HEK293 (cell line): ENCODE data around the gene PIM3.

Experiments
- KLF1 ChIP-seq: fragments of 450-650 bp; formaldehyde crosslinking; IDR thresholded peaks from 2 replicates; pipeline ENCODE4 v1.5.1; 2016; ENCODE audit warnings: missing biosample characterization, missing genetic modification characterization
- YY1 ChIP-seq: fragments of 450-650 bp; formaldehyde crosslinking; IDR thresholded peaks from 2 replicates; pipeline ENCODE4 v1.5.1; 2018; ENCODE audit warnings: missing biosample characterization, missing genetic modification characterization
- ZIC2 ChIP-seq: fragments of 450-650 bp; formaldehyde crosslinking; IDR thresholded peaks from 2 replicates; pipeline ENCODE4 v1.5.1; 2016; ENCODE audit warnings: missing biosample characterization, missing genetic modification characterization
- ZNF16 ChIP-seq: fragments of 450-650 bp; formaldehyde crosslinking; IDR thresholded peaks from 2 replicates; pipeline ENCODE4 v1.5.1; 2016; ENCODE audit warnings: low read depth, missing biosample characterization, missing genetic modification characterization
- ZNF473 ChIP-seq: fragments of 450-650 bp; formaldehyde crosslinking; IDR thresholded peaks from 2 replicates; pipeline ENCODE4 v1.5.1; 2017; ENCODE audit warnings: missing biosample characterization, missing genetic modification characterization
- ZNF544 ChIP-seq: fragments of 450-650 bp; formaldehyde crosslinking; IDR thresholded peaks from 2 replicates; pipeline ENCODE4 v1.5.0; 2017; ENCODE audit warnings: missing biosample characterization, missing genetic modification characterization
- TF ChIP-seq, protein P1 (sequence below): fragments of 450-650 bp; formaldehyde crosslinking; IDR thresholded peaks from 2 replicates; pipeline ENCODE4 v1.5.1; 2016; ENCODE audit warnings: missing biosample characterization, missing genetic modification characterization
- TF ChIP-seq, protein P2 (sequence below): fragments of 450-650 bp; formaldehyde crosslinking; IDR thresholded peaks from 2 replicates; pipeline ENCODE4 v1.5.1; 2016; ENCODE audit warnings: missing biosample characterization, missing genetic modification characterization
- TF ChIP-seq, protein P3 (sequence below): fragments of 450-650 bp; formaldehyde crosslinking; IDR thresholded peaks from 2 replicates; pipeline ENCODE4 v1.5.1; 2016; ENCODE audit warnings: missing biosample characterization, missing genetic modification characterization
- TF ChIP-seq, protein P4 (sequence below): IDR thresholded peaks from 2 replicates; pipeline ENCODE4 v1.6.1; 2011; ENCODE audit warnings: mild to moderate bottlenecking, low read depth, low read length, borderline replicate concordance
- TF ChIP-seq, protein P5 (sequence below): fragments of 450-650 bp; formaldehyde crosslinking; IDR thresholded peaks from 2 replicates; pipeline ENCODE4 v1.5.1; 2017; ENCODE audit warnings: missing biosample characterization, missing genetic modification characterization

DNA sequence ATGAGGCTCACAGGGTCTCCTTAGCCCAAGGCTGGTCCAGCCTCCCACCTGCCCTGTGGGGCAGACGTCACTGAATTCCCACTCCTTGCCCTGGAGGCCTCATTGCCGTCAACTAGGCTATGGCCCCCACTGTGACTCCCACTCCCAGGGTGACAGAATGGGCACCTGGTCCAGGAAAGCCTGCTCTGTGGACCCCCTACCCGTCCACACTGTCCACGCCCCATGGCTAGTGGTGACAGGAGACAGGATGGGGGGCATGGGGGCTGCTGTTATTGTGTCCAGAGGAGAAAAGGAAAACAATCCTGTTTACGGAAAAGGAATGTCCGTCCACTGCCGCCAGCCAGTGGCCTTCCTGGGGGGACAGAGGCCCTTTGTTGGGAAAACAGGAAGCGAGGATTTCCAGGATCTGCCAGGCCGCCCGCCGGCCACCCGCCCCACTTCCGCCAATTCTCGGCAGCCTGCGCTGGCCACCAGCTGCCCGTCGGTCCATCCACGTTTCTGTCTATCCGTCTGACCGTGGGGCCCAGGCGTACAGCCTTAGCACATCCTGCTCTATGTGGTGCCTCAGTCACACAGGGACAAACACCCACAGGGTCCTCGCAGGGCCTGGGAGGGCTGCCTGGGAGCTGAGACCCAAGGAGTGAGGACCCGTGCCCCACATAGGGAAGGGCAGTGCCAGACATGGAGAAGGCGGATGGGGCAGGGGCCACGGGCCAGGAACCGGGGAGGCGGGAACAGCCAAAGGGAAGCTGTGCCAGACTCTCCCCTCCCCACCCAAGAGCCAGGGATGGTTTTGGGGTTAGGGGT lies 22.6 kb upstream of the PIM3 start:
- TF ChIP-seq ZNF473 (tag by site-specific recombination) (no peak), KLF1 (tag by site-specific recombination) (no peak), ZNF16 (no peak), ZIC2 (tag by site-specific recombination) (no peak), ZNF544 (tag by site-specific recombination) (no peak), YY1 (tag by site-specific recombination) (no peak)
- TF ChIP-seq, protein P1, sequence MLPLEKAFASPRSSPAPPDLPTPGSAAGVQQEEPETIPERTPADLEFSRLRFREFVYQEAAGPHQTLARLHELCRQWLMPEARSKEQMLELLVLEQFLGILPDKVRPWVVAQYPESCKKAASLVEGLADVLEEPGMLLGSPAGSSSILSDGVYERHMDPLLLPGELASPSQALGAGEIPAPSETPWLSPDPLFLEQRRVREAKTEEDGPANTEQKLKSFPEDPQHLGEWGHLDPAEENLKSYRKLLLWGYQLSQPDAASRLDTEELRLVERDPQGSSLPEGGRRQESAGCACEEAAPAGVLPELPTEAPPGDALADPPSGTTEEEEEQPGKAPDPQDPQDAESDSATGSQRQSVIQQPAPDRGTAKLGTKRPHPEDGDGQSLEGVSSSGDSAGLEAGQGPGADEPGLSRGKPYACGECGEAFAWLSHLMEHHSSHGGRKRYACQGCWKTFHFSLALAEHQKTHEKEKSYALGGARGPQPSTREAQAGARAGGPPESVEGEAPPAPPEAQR (tag by site-specific recombination): no peak
- TF ChIP-seq, protein P2, sequence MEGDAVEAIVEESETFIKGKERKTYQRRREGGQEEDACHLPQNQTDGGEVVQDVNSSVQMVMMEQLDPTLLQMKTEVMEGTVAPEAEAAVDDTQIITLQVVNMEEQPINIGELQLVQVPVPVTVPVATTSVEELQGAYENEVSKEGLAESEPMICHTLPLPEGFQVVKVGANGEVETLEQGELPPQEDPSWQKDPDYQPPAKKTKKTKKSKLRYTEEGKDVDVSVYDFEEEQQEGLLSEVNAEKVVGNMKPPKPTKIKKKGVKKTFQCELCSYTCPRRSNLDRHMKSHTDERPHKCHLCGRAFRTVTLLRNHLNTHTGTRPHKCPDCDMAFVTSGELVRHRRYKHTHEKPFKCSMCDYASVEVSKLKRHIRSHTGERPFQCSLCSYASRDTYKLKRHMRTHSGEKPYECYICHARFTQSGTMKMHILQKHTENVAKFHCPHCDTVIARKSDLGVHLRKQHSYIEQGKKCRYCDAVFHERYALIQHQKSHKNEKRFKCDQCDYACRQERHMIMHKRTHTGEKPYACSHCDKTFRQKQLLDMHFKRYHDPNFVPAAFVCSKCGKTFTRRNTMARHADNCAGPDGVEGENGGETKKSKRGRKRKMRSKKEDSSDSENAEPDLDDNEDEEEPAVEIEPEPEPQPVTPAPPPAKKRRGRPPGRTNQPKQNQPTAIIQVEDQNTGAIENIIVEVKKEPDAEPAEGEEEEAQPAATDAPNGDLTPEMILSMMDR (tag by site-specific recombination): no peak
- TF ChIP-seq, protein P3, sequence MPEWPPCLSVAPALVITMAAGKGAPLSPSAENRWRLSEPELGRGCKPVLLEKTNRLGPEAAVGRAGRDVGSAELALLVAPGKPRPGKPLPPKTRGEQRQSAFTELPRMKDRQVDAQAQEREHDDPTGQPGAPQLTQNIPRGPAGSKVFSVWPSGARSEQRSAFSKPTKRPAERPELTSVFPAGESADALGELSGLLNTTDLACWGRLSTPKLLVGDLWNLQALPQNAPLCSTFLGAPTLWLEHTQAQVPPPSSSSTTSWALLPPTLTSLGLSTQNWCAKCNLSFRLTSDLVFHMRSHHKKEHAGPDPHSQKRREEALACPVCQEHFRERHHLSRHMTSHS (tag by site-specific recombination): no peak
- TF ChIP-seq, protein P4, sequence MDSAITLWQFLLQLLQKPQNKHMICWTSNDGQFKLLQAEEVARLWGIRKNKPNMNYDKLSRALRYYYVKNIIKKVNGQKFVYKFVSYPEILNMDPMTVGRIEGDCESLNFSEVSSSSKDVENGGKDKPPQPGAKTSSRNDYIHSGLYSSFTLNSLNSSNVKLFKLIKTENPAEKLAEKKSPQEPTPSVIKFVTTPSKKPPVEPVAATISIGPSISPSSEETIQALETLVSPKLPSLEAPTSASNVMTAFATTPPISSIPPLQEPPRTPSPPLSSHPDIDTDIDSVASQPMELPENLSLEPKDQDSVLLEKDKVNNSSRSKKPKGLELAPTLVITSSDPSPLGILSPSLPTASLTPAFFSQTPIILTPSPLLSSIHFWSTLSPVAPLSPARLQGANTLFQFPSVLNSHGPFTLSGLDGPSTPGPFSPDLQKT: no peak
- TF ChIP-seq, protein P5, sequence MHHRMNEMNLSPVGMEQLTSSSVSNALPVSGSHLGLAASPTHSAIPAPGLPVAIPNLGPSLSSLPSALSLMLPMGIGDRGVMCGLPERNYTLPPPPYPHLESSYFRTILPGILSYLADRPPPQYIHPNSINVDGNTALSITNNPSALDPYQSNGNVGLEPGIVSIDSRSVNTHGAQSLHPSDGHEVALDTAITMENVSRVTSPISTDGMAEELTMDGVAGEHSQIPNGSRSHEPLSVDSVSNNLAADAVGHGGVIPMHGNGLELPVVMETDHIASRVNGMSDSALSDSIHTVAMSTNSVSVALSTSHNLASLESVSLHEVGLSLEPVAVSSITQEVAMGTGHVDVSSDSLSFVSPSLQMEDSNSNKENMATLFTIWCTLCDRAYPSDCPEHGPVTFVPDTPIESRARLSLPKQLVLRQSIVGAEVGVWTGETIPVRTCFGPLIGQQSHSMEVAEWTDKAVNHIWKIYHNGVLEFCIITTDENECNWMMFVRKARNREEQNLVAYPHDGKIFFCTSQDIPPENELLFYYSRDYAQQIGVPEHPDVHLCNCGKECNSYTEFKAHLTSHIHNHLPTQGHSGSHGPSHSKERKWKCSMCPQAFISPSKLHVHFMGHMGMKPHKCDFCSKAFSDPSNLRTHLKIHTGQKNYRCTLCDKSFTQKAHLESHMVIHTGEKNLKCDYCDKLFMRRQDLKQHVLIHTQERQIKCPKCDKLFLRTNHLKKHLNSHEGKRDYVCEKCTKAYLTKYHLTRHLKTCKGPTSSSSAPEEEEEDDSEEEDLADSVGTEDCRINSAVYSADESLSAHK (tag by site-specific recombination): no peak
